Glutamatergic neuron (in vitro differentiated cells): ENCODE results near the gene DDT. TPM values are rescaled to one million over a fixed set of nuclear protein-coding genes. Genes with fewer than 3 reads are reported as not detected.
A peak's percentile ranks its signal among the peaks of the same experiment; 100 is the strongest.
"Not testable (repeated sequence)": the region's sequence is repeated elsewhere in the genome, so short reads cannot be mapped to it uniquely, and the experiment has no call there.

ENCODE experiments used
- DNase-seq: peaks from one replicate; pipeline ENCODE4 v3.0.0; 2022
- H3K27ac Mint-ChIP-seq: one replicate; pipeline ENCODE4 v1.8.0; 2020; ENCODE audit warnings: mild to moderate bottlenecking, mixed read lengths, inconsistent platforms; ENCODE audit not compliant: unreplicated experiment
- H3K27me3 Mint-ChIP-seq: one replicate; pipeline ENCODE4 v1.8.0; 2020; ENCODE audit warnings: mild to moderate bottlenecking, moderate library complexity, mixed read lengths, inconsistent platforms; ENCODE audit not compliant: unreplicated experiment
- H3K36me3 Mint-ChIP-seq: one replicate; pipeline ENCODE4 v1.8.0; 2020; ENCODE audit warnings: mild to moderate bottlenecking, mixed read lengths, inconsistent platforms; ENCODE audit not compliant: unreplicated experiment
- H3K4me1 Mint-ChIP-seq: one replicate; pipeline ENCODE4 v1.8.0; 2020; ENCODE audit warnings: mild to moderate bottlenecking, low read depth, mixed read lengths, inconsistent platforms; ENCODE audit not compliant: unreplicated experiment
- H3K4me3 Mint-ChIP-seq: one replicate; pipeline ENCODE4 v1.8.0; 2020; ENCODE audit warnings: mild to moderate bottlenecking, mixed read lengths, inconsistent platforms; ENCODE audit not compliant: unreplicated experiment
- H3K9me3 Mint-ChIP-seq: one replicate; pipeline ENCODE4 v1.8.0; 2020; ENCODE audit warnings: mild to moderate bottlenecking, moderate library complexity, mixed read lengths, inconsistent platforms; ENCODE audit not compliant: unreplicated experiment
- CTCF ChIP-seq: fragments of 200-600 bp; sonication (generic); IDR thresholded peaks from one replicate; pipeline ENCODE4 v1.5.0; 2021; ENCODE audit not compliant: partially characterized antibody, unreplicated experiment
- total RNA-seq: library from RNA; stranded (reverse); fragmentation: NEBNext Ultra II Directional; extraction: Animal tissue kit (Norgen Biotek cat#: 25700); gene quantifications from one replicate; pipeline ENCODE4 v1.2.1, GENCODE V29; 2021; ENCODE audit not compliant: unreplicated experiment

The DDT gene
- total RNA-seq, 1 donor from 2014 or later: 95.9 TPM

GRCh38 chr22:23970816-23971486, 3.3 kb downstream of the DDT start:
- Mint-ChIP-seq H3K4me1 (peaks cover 5% of the 10 kb centered on the region), H3K9me3 (no peaks in the 10 kb centered on the region), H3K36me3 (no peaks in the 10 kb centered on the region), H3K27me3 (peaks cover 2% of the 10 kb centered on the region), H3K27ac (no peak overlapping the region), H3K4me3 (no peak overlapping the region)
- DNase-seq: no peak
- no peak for TF ChIP-seq CTCF

GRCh38 chr22:23970201-23970641, 4.0 kb downstream of the DDT start:
- Mint-ChIP-seq H3K9me3 (no peaks in the 10 kb centered on the region), H3K27ac (peak overlapping the region; percentile 7), H3K36me3 (no peaks in the 10 kb centered on the region), H3K27me3 (peaks cover 2% of the 10 kb centered on the region), H3K4me3 (peak overlapping the region; percentile 20), H3K4me1 (peaks cover 5% of the 10 kb centered on the region)
- no peak for DNase-seq
- no peak for TF ChIP-seq CTCF

- DNase-seq: no peak
- Mint-ChIP-seq H3K4me3 (no peak overlapping the region), H3K4me1 (peaks cover 5% of the 10 kb centered on the region), H3K27ac (no peak overlapping the region), H3K36me3 (no peaks in the 10 kb centered on the region), H3K9me3 (no peaks in the 10 kb centered on the region), H3K27me3 (peaks cover 2% of the 10 kb centered on the region)
- TF ChIP-seq CTCF: no peak
Observed at GRCh38 chr22:23969071-23969470, 5.2 kb downstream of the DDT start.

GRCh38 chr22:23966568-23966967, 7.7 kb downstream of the DDT start, which contains the start of gene DDTL:
Gene DDTL, plus strand, starts transcription at chr22:23966888. Its CDS starts 27 bp downstream, at chr22:23966915.
- H3K4me3 Mint-ChIP-seq, H3K27me3 Mint-ChIP-seq, H3K36me3 Mint-ChIP-seq, H3K27ac Mint-ChIP-seq, H3K4me1 Mint-ChIP-seq, H3K9me3 Mint-ChIP-seq, DNase-seq: not testable (repeated sequence)

GRCh38 chr22:23966094-23966493, 8.1 kb downstream of the DDT start:
- not testable (repeated sequence) for DNase-seq, H3K36me3 Mint-ChIP-seq, H3K4me3 Mint-ChIP-seq, H3K27ac Mint-ChIP-seq, H3K4me1 Mint-ChIP-seq, H3K27me3 Mint-ChIP-seq, H3K9me3 Mint-ChIP-seq

- not testable (repeated sequence) for H3K27me3 Mint-ChIP-seq, H3K4me3 Mint-ChIP-seq, DNase-seq, H3K27ac Mint-ChIP-seq, H3K4me1 Mint-ChIP-seq, H3K9me3 Mint-ChIP-seq, H3K36me3 Mint-ChIP-seq
Observed at GRCh38 chr22:23961084-23961771, 13.0 kb downstream of the DDT start, which contains the start of gene GSTT2B. Gene GSTT2B, minus strand, starts transcription at chr22:23961195. Its CDS starts 64 bp downstream, at chr22:23961131.
